HEK293T (cell line): ENCODE results near the gene FCER1G.

Experiments used
- CTCF ChIA-PET: fragments of 350-600 bp; formaldehyde crosslinking; extraction: SDS; loops from one replicate; lab custom pipeline; 2021; ENCODE audit warnings: antibody characterized with exemption, inconsistent platforms; lab: Yijun Ruan, JAX
- POLR2A ChIA-PET: fragments of 350-600 bp; formaldehyde crosslinking; extraction: SDS; loops from one replicate; lab custom pipeline; 2020; ENCODE audit warnings: antibody characterized with exemption, inconsistent platforms; lab: Yijun Ruan, JAX
- DNase-seq: peaks from one replicate; pipeline ENCODE4 v3.0.0; 2012; ENCODE audit warnings: mixed read lengths; ENCODE audit errors: extremely low spot score
- ARNT ChIP-seq: fragments of 450-650 bp; IDR thresholded peaks from 2 replicates; pipeline ENCODE4 v1.6.1; 2017; ENCODE audit warnings: mild to moderate bottlenecking
- BHLHE40 ChIP-seq: fragments of 450-650 bp; IDR thresholded peaks from 2 replicates; pipeline ENCODE4 v1.6.1; 2016; ENCODE audit warnings: mild to moderate bottlenecking, moderate library complexity, borderline replicate concordance
- CTBP1 ChIP-seq: fragments of 450-650 bp; IDR thresholded peaks from 2 replicates; pipeline ENCODE4 v1.6.1; 2016; ENCODE audit warnings: borderline replicate concordance
- ELF4 ChIP-seq: fragments of 450-650 bp; IDR thresholded peaks from 2 replicates; pipeline ENCODE4 v1.6.1; 2017; ENCODE audit warnings: antibody characterized with exemption
- FOXA1 ChIP-seq: fragments of 450-650 bp; IDR thresholded peaks from 2 replicates; pipeline ENCODE4 v1.6.1; 2016; ENCODE audit warnings: mild to moderate bottlenecking
- FOXK2 ChIP-seq: fragments of 450-650 bp; IDR thresholded peaks from 2 replicates; pipeline ENCODE4 v1.6.1; 2016; ENCODE audit warnings: mild to moderate bottlenecking
- FOXM1 ChIP-seq: fragments of 450-650 bp; IDR thresholded peaks from 2 replicates; pipeline ENCODE4 v1.6.1; 2017; ENCODE audit warnings: mild to moderate bottlenecking, borderline replicate concordance
- HDGF ChIP-seq: fragments of 450-650 bp; IDR thresholded peaks from 2 replicates; pipeline ENCODE4 v1.6.1; 2017; ENCODE audit warnings: antibody characterized with exemption, borderline replicate concordance
- L3MBTL2 ChIP-seq: fragments of 450-650 bp; conservative IDR thresholded peaks from 2 replicates; pipeline ENCODE4 v1.6.1; 2016; ENCODE audit warnings: mild to moderate bottlenecking
- LEF1 ChIP-seq: fragments of 450-650 bp; IDR thresholded peaks from 2 replicates; pipeline ENCODE4 v1.6.1; 2017; ENCODE audit warnings: mild to moderate bottlenecking, borderline replicate concordance
- NFRKB ChIP-seq: fragments of 450-650 bp; IDR thresholded peaks from 2 replicates; pipeline ENCODE4 v1.6.1; 2016; ENCODE audit warnings: mild to moderate bottlenecking, moderate library complexity
- PKNOX1 ChIP-seq: fragments of 450-650 bp; IDR thresholded peaks from 2 replicates; pipeline ENCODE4 v1.6.1; 2016
- SP1 ChIP-seq: fragments of 450-650 bp; IDR thresholded peaks from 2 replicates; pipeline ENCODE4 v1.6.1; 2017
- SUZ12 ChIP-seq: fragments of 450-650 bp; IDR thresholded peaks from 2 replicates; pipeline ENCODE4 v1.6.1; 2016; ENCODE audit warnings: mild to moderate bottlenecking
- TARDBP ChIP-seq: fragments of 450-650 bp; IDR thresholded peaks from 2 replicates; pipeline ENCODE4 v1.6.1; 2016
- ZNF384 ChIP-seq: fragments of 450-650 bp; IDR thresholded peaks from 2 replicates; pipeline ENCODE4 v1.6.1; 2016

The FCER1G gene

GRCh38 chr1:161171696-161172095, 43.4 kb upstream of the FCER1G start:
- ChIA-PET CTCF (no interaction called here), POLR2A (interaction anchor here (1.6 kb wide), 1 partner anchor 218 kb away, joined by 3 read pairs; no protein-coding TSS in a partner anchor)
- TF ChIP-seq L3MBTL2 = no peak
- TF ChIP-seq ARNT = no peak
- no peak for TF ChIP-seq SP1
- no peak for TF ChIP-seq PKNOX1
- TF ChIP-seq SUZ12 = no peak
- TF ChIP-seq BHLHE40 = no peak
- TF ChIP-seq NFRKB = no peak
- DNase-seq = no peak

- CTCF ChIA-PET = interaction anchor here (0.6 kb wide), 1 partner anchor 618 kb away, joined by 3 read pairs; no protein-coding TSS in a partner anchor
- TF ChIP-seq LEF1 (no peak), ELF4 (no peak), CTBP1 (no peak)
- no peak for DNase-seq
- POLR2A ChIA-PET = interaction anchor here (1.3 kb wide), 1 partner anchor 10 kb away, joined by 3 read pairs; no protein-coding TSS in a partner anchor
Observed at GRCh38 chr1:161172349-161172748, 42.7 kb upstream of the FCER1G start.

- TF ChIP-seq FOXA1 (no peak), PKNOX1 (no peak), NFRKB (no peak), CTBP1 (no peak), ARNT (no peak), TARDBP (no peak), ELF4 (no peak), SP1 (no peak), L3MBTL2 (no peak), SUZ12 (no peak), LEF1 (no peak)
- no peak for DNase-seq
- ChIA-PET POLR2A (interaction anchor here (1.3 kb wide), 1 partner anchor 11 kb away, joined by 3 read pairs; no protein-coding TSS in a partner anchor), CTCF (interaction anchor here (0.6 kb wide), 1 partner anchor 618 kb away, joined by 3 read pairs; no protein-coding TSS in a partner anchor)
Observed at GRCh38 chr1:161172776-161173376, 42.2 kb upstream of the FCER1G start.

- no peak for DNase-seq
- CTCF ChIA-PET = no interaction called here
- POLR2A ChIA-PET = no interaction called here
- no peak for TF ChIP-seq ELF4
- no peak for TF ChIP-seq TARDBP
- TF ChIP-seq L3MBTL2 = no peak
- no peak for TF ChIP-seq FOXK2
- no peak for TF ChIP-seq LEF1
- TF ChIP-seq FOXM1 = no peak
- TF ChIP-seq FOXA1 = no peak
- no peak for TF ChIP-seq NFRKB
- no peak for TF ChIP-seq ZNF384
- TF ChIP-seq HDGF = no peak
- TF ChIP-seq BHLHE40 = no peak
- TF ChIP-seq SP1 = no peak
- TF ChIP-seq ARNT = no peak
- no peak for TF ChIP-seq CTBP1
- TF ChIP-seq SUZ12 = no peak
- TF ChIP-seq PKNOX1 = no peak
Observed at GRCh38 chr1:161173711-161174110, 41.4 kb upstream of the FCER1G start.

GRCh38 chr1:161174911-161175310, 40.2 kb upstream of the FCER1G start:
- ChIA-PET POLR2A (no interaction called here), CTCF (interaction anchor here (2.3 kb wide), 1 partner anchor 9 kb away, joined by 7 read pairs; the partner anchor contains the start of gene PPOX)
- DNase-seq = no peak
- TF ChIP-seq L3MBTL2 (no peak), NFRKB (no peak), SP1 (no peak), ZNF384 (no peak), FOXK2 (no peak), PKNOX1 (no peak), TARDBP (no peak), HDGF (no peak), SUZ12 (no peak), BHLHE40 (no peak), ARNT (no peak), FOXA1 (no peak), LEF1 (no peak), CTBP1 (no peak), ELF4 (no peak)
